ENCODE results near the gene CDH3.

The CDH3 gene

GRCh38 chr16:68689921-68690320, 44.8 kb downstream of the CDH3 start:
- no peaks in the 10 kb centered on the region for H3K36me3 ChIP-seq (replicated peaks)
- no peak for TF ChIP-seq CTCF (IDR thresholded peaks at IDR 0.05; ENCODE audit: low read depth, low read length, missing control alignments)
- in situ Hi-C loops (cut with HindIII; ENCODE audit: low pct_ligation_motif_present, low sequenced_read_pairs): no loop called here

GRCh38 chr16:68695575-68695974, 50.5 kb downstream of the CDH3 start:
- TF ChIP-seq CTCF (IDR thresholded peaks at IDR 0.05; ENCODE audit: low read depth, low read length, missing control alignments): no peak
- no peak overlapping the region for H3K27ac ChIP-seq
- no peaks in the 10 kb centered on the region for H3K27me3 ChIP-seq (replicated peaks)
- in situ Hi-C loops (cut with HindIII; ENCODE audit: low pct_ligation_motif_present, low sequenced_read_pairs): no loop called here
- DNase-seq: no peak
- H3K4me3 ChIP-seq (ENCODE audit: low read depth, low read length): no peak overlapping the region
- H3K36me3 ChIP-seq (replicated peaks): no peaks in the 10 kb centered on the region

More at GRCh38 chr16:68689921-68690320, 44.8 kb downstream of the CDH3 start:
- no peak overlapping the region for H3K27ac ChIP-seq
- DNase-seq: no peak
- no peak overlapping the region for H3K4me3 ChIP-seq (ENCODE audit: low read depth, low read length)
- no peaks in the 10 kb centered on the region for H3K27me3 ChIP-seq (replicated peaks)

GRCh38 chr16:68696514-68696913, 51.4 kb downstream of the CDH3 start:
- no peak for DNase-seq
- in situ Hi-C loops (cut with HindIII; ENCODE audit: low pct_ligation_motif_present, low sequenced_read_pairs): no loop called here
- H3K27me3 ChIP-seq (replicated peaks): no peaks in the 10 kb centered on the region
- no peaks in the 10 kb centered on the region for H3K36me3 ChIP-seq (replicated peaks)
- H3K27ac ChIP-seq: no peak overlapping the region
- H3K4me3 ChIP-seq (ENCODE audit: low read depth, low read length): no peak overlapping the region
- TF ChIP-seq CTCF (IDR thresholded peaks at IDR 0.05; ENCODE audit: low read depth, low read length, missing control alignments): no peak

- TF ChIP-seq CTCF (IDR thresholded peaks at IDR 0.05; ENCODE audit: low read depth, low read length, missing control alignments): no peak
- Histone ChIP-seq H3K4me3 (ENCODE audit: low read depth, low read length) (no peak overlapping the region), H3K36me3 (replicated peaks) (no peaks in the 10 kb centered on the region), H3K27me3 (replicated peaks) (no peaks in the 10 kb centered on the region), H3K27ac (no peak overlapping the region)
- in situ Hi-C loops (cut with HindIII; ENCODE audit: low pct_ligation_motif_present, low sequenced_read_pairs): no loop called here
- DNase-seq: no peak
Observed at GRCh38 chr16:68698091-68698490, 53.0 kb downstream of the CDH3 start.

- Histone ChIP-seq H3K27ac (no peak overlapping the region), H3K36me3 (replicated peaks) (no peaks in the 10 kb centered on the region), H3K4me3 (ENCODE audit: low read depth, low read length) (no peak overlapping the region), H3K27me3 (replicated peaks) (no peaks in the 10 kb centered on the region)
- no peak for TF ChIP-seq CTCF (IDR thresholded peaks at IDR 0.05; ENCODE audit: low read depth, low read length, missing control alignments)
- in situ Hi-C loops (cut with HindIII; ENCODE audit: low pct_ligation_motif_present, low sequenced_read_pairs): no loop called here
- no peak for DNase-seq
Observed at GRCh38 chr16:68700120-68700519, 55.0 kb downstream of the CDH3 start.

- no peak overlapping the region for H3K4me3 ChIP-seq (ENCODE audit: low read depth, low read length)
- H3K36me3 ChIP-seq (replicated peaks): no peaks in the 10 kb centered on the region
- H3K27me3 ChIP-seq (replicated peaks): no peaks in the 10 kb centered on the region
- in situ Hi-C loops (cut with HindIII; ENCODE audit: low pct_ligation_motif_present, low sequenced_read_pairs): no loop called here
- no peak for TF ChIP-seq CTCF (IDR thresholded peaks at IDR 0.05; ENCODE audit: low read depth, low read length, missing control alignments)
- DNase-seq: no peak
- no peak overlapping the region for H3K27ac ChIP-seq
Observed at GRCh38 chr16:68700831-68701230, 55.7 kb downstream of the CDH3 start.

Measured in brain microvascular endothelial cell (primary cell).